Natural killer cell (primary cell): ENCODE measurements around the gene ABI3BP. TPM values are rescaled to one million over a fixed set of nuclear protein-coding genes. Genes with fewer than 3 reads are reported as not detected.

Experiments
- ATAC-seq, 3 donors: fragments of 150-1000 bp in 2 of 3; fragments of 200-7000 bp in 1 of 3; cut with Tn5 transposase; 1 replicate in 1 of 3; 2 replicates in 2 of 3; pipeline ENCODE4 v1.10.0; 2021; ENCODE audit warnings: mild to moderate bottlenecking in 2 of 3, moderate library complexity in 2 of 3
- DNase-seq, 2 donors: peaks; one replicate each; pipeline versions ENCODE4 v3.0.0 to v3.0.0-alpha.2; 2013 to 2021; ENCODE audit warnings: mixed read lengths in 1 of 2
- H3K27ac ChIP-seq: one replicate; pipeline ENCODE4 v1.5.1; 2013; ENCODE audit warnings: mild to moderate bottlenecking, low read length
- H3K27me3 ChIP-seq: one replicate; pipeline ENCODE4 v1.6.1; 2013; ENCODE audit warnings: low read length; ENCODE audit not compliant: control insufficient read depth, insufficient read depth
- H3K36me3 ChIP-seq: one replicate; pipeline ENCODE4 v1.6.1; 2013; ENCODE audit warnings: low read length; ENCODE audit not compliant: control insufficient read depth, insufficient read depth
- H3K4me1 ChIP-seq: one replicate; pipeline ENCODE4 v1.6.1; 2013; ENCODE audit warnings: low read length; ENCODE audit not compliant: control insufficient read depth, insufficient read depth
- H3K4me3 ChIP-seq: one replicate; pipeline ENCODE4 v1.5.1; 2013; ENCODE audit warnings: low read length
- H3K9me3 ChIP-seq: one replicate; pipeline ENCODE4 v1.6.1; 2013; ENCODE audit warnings: low read length; ENCODE audit not compliant: control insufficient read depth, insufficient read depth
- H3K27ac Mint-ChIP-seq, 2 donors: one replicate each; pipeline ENCODE4 v1.8.0; 2022; ENCODE audit warnings: mild to moderate bottlenecking in 2 of 2, mixed read lengths in 2 of 2, moderate library complexity in 1 of 2
- H3K27me3 Mint-ChIP-seq, 2 donors: one replicate each; pipeline ENCODE4 v1.8.0; 2022; ENCODE audit warnings: low read depth in 2 of 2, mixed read lengths in 2 of 2
- H3K36me3 Mint-ChIP-seq: one replicate; pipeline ENCODE4 v1.8.0; 2022; ENCODE audit warnings: mixed read lengths
- H3K4me1 Mint-ChIP-seq, 2 donors: one replicate each; pipeline ENCODE4 v1.8.0; 2022; ENCODE audit warnings: mixed read lengths in 2 of 2
- H3K4me3 Mint-ChIP-seq: one replicate; pipeline ENCODE4 v1.8.0; 2022; ENCODE audit warnings: mild to moderate bottlenecking, moderate library complexity, mixed read lengths
- H3K9me3 Mint-ChIP-seq, 2 donors: one replicate each; pipeline ENCODE4 v1.8.0; 2022; ENCODE audit warnings: mixed read lengths in 2 of 2
- CTCF ChIP-seq: fragments of 200-600 bp; IDR thresholded peaks from one replicate; pipeline ENCODE4 v1.8.0; 2022; ENCODE audit warnings: antibody characterized with exemption
- WGBS: methylation state at CpG from one replicate; pipeline ENCODE4 v1.1.7; 2013; ENCODE audit warnings: missing lambda C conversion rate; ENCODE audit not compliant: insufficient coverage; 5-methylcytosine and 5-hydroxymethylcytosine counted together
- intact Hi-C: fragments of 100-400 bp; cut with micrococcal nuclease; formaldehyde crosslinking; loops from one replicate; pipeline ENCODE4 v1.14.2; 2022
- total RNA-seq, 4 donors: library from RNA; stranded (reverse); fragments of 120-200 nt in 1 of 4; gene quantifications; one replicate each; pipeline versions ENCODE4 v1.2.3 to v1.2.4, GENCODE V29; 2013 to 2022

The ABI3BP gene
- total RNA-seq, 3 donors from 2014 or later (not counting 1 experiment from before 2014, with no cell fraction given): not detected

- Mint-ChIP-seq H3K9me3 (no peaks in the 10 kb centered on the region), H3K36me3 (peaks cover 11% of the 10 kb centered on the region), H3K27me3 (no peaks in the 10 kb centered on the region), H3K4me1 (no peaks in the 10 kb centered on the region), H3K4me3 (no peak overlapping the region), H3K27ac (no peak overlapping the region)
- Histone ChIP-seq H3K27ac (no peak overlapping the region), H3K27me3 (no peaks in the 10 kb centered on the region), H3K9me3 (no peaks in the 10 kb centered on the region), H3K36me3 (peaks cover 38% of the 10 kb centered on the region), H3K4me3 (no peak overlapping the region), H3K4me1 (no peaks in the 10 kb centered on the region)
- intact Hi-C loops: no loop called here
- no peak for TF ChIP-seq CTCF
- no peak for DNase-seq
- ATAC-seq: no peak
- WGBS: 100% methylated on average over 2 of the region's 2 CpGs
Observed at GRCh38 chr3:100753846-100754245, 239.4 kb downstream of the ABI3BP start.

GRCh38 chr3:100748967-100749366, 244.3 kb downstream of the ABI3BP start:
- H3K4me1 ChIP-seq: no peaks in the 10 kb centered on the region
- no peak overlapping the region for H3K27ac Mint-ChIP-seq
- H3K4me3 ChIP-seq: no peak overlapping the region
- H3K36me3 Mint-ChIP-seq: peaks cover 14% of the 10 kb centered on the region
- no peaks in the 10 kb centered on the region for H3K27me3 ChIP-seq
- no peaks in the 10 kb centered on the region for H3K9me3 ChIP-seq
- H3K4me1 Mint-ChIP-seq: no peaks in the 10 kb centered on the region
- H3K27ac ChIP-seq: no peak overlapping the region
- no peak for TF ChIP-seq CTCF
- ATAC-seq: no peak
- peaks cover 81% of the 10 kb centered on the region for H3K36me3 ChIP-seq
- H3K4me3 Mint-ChIP-seq: no peak overlapping the region
- WGBS: 100% methylated on average over 1 of the region's 2 CpGs
- H3K27me3 Mint-ChIP-seq: no peaks in the 10 kb centered on the region
- intact Hi-C loops: no loop called here
- no peak for DNase-seq
- no peaks in the 10 kb centered on the region for H3K9me3 Mint-ChIP-seq

DNA sequence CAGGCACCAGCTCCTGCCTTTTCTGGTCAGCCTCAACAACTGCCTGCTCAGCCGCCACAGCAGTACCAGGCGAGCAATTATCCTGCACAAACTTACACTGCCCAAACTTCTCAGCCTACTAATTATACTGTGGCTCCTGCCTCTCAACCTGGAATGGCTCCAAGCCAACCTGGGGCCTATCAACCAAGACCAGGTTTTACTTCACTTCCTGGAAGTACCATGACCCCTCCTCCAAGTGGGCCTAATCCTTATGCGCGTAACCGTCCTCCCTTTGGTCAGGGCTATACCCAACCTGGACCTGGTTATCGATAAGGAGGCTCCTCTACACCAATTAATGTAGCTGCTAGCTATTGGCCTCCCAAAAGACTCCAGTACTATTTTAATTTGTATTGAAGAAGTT, 245.0 kb downstream of the ABI3BP start:
- TF ChIP-seq CTCF: no peak
- DNase-seq (no peak), ATAC-seq (no peak)
- Histone ChIP-seq H3K27ac (no peak overlapping the region), H3K4me1 (no peaks in the 10 kb centered on the region), H3K27me3 (no peaks in the 10 kb centered on the region), H3K36me3 (peaks cover 78% of the 10 kb centered on the region), H3K9me3 (no peaks in the 10 kb centered on the region), H3K4me3 (no peak overlapping the region)
- Mint-ChIP-seq H3K27me3 (no peaks in the 10 kb centered on the region), H3K9me3 (no peaks in the 10 kb centered on the region), H3K36me3 (peaks cover 14% of the 10 kb centered on the region), H3K27ac (no peak overlapping the region), H3K4me1 (no peaks in the 10 kb centered on the region), H3K4me3 (no peak overlapping the region)
- WGBS: 99% methylated on average over 5 of the region's 6 CpGs
- intact Hi-C loops: no loop called here

GRCh38 chr3:100746092-100746491, 247.1 kb downstream of the ABI3BP start:
- Histone ChIP-seq H3K9me3 (no peaks in the 10 kb centered on the region), H3K27me3 (no peaks in the 10 kb centered on the region), H3K36me3 (peaks cover 84% of the 10 kb centered on the region), H3K4me1 (no peaks in the 10 kb centered on the region), H3K4me3 (no peak overlapping the region), H3K27ac (no peak overlapping the region)
- Mint-ChIP-seq H3K4me3 (no peak overlapping the region), H3K4me1 (no peaks in the 10 kb centered on the region), H3K27me3 (no peaks in the 10 kb centered on the region), H3K27ac (no peak overlapping the region), H3K9me3 (no peaks in the 10 kb centered on the region), H3K36me3 (peaks cover 7% of the 10 kb centered on the region)
- intact Hi-C loops: no loop called here
- ATAC-seq (no peak), DNase-seq (no peak)
- TF ChIP-seq CTCF: no peak
- 97% methylated on average over 3 of the region's 3 CpGs for WGBS
